ENCODE data around the gene ZFYVE9.
"Not testable (repeated sequence)": the region's sequence is repeated elsewhere in the genome, so short reads cannot be mapped to it uniquely, and the experiment has no call there.

Gene ZFYVE9

GRCh38 chr1:52359676-52360594 is 218.0 kb downstream of the ZFYVE9 start:
- Mint-ChIP-seq H3K27me3 (no peaks in the 10 kb centered on the region), H3K36me3 (peaks cover 49% of the 10 kb centered on the region)

GRCh38 chr1:52360595-52360968 is 218.7 kb downstream of the ZFYVE9 start:
- ATAC-seq (ENCODE audit: low read depth) (no peak), DNase-seq (ENCODE audit: low spot score in 2 of 2) (no peak)
- Mint-ChIP-seq H3K27ac (no peak overlapping the region), H3K4me3 (no peak overlapping the region), H3K4me1 (peaks cover 12% of the 10 kb centered on the region), H3K27me3 (no peaks in the 10 kb centered on the region), H3K36me3 (peaks cover 44% of the 10 kb centered on the region), H3K9me3 (no peaks in the 10 kb centered on the region)

More at GRCh38 chr1:52359676-52360594, 218.0 kb downstream of the ZFYVE9 start:
- no peak overlapping the region for H3K4me3 Mint-ChIP-seq
- DNase-seq (ENCODE audit: low spot score in 2 of 2): no peak
- H3K9me3 Mint-ChIP-seq: no peaks in the 10 kb centered on the region
- ATAC-seq (ENCODE audit: low read depth): no peak
- peaks cover 6% of the 10 kb centered on the region for H3K4me1 Mint-ChIP-seq
- peak overlapping the region; percentile 63 for H3K27ac Mint-ChIP-seq

- Mint-ChIP-seq H3K4me3 (peak overlapping the region; percentile 51), H3K27ac (peak overlapping the region; percentile 41), H3K9me3 (no peaks in the 10 kb centered on the region), H3K4me1 (peaks cover 20% of the 10 kb centered on the region), H3K36me3 (peaks cover 23% of the 10 kb centered on the region), H3K27me3 (no peaks in the 10 kb centered on the region)
- no peak for ATAC-seq (ENCODE audit: low read depth)
- no peak for DNase-seq (ENCODE audit: low spot score in 2 of 2)
Measured at GRCh38 chr1:52364235-52364839, 222.4 kb downstream of the ZFYVE9 start.

DNA sequence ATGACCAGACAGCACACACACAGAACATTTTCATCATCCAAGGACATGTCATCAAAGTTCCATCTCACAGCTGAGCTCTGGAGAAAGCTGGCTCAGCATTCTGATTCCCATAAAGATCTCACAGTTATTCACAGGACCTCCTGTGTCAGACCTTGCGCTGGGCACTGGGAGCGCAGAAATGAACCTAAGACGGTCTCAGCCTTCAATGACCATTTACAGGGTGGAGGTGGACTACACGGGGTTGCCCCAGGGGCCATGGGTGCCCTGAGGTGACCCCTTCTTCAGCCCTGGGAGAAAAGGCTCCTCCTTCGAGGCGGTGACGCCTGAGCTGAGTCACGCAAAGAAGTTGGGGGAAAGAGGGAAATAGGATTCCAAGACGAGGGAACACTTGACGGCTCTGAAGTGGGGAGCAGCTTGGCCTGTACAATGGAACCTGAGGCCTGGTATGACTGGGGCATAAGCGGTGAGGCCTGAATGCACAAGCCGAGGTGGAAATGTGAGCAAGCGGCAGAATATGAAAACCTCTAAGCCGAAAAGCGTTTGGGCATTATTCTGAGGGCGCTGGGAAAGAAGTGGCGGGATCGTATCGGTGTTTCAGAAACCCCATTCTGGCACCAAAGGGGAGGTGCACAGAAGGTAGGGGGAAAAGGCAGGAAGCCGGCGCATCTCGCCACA is 223.3 kb downstream of the ZFYVE9 start:
- Mint-ChIP-seq H3K36me3 (peaks cover 18% of the 10 kb centered on the region), H3K9me3 (no peaks in the 10 kb centered on the region), H3K27me3 (no peaks in the 10 kb centered on the region), H3K4me3 (peak overlapping the region; percentile 95), H3K4me1 (peaks cover 20% of the 10 kb centered on the region), H3K27ac (peak overlapping the region; percentile 90)
- ATAC-seq (ENCODE audit: low read depth) (no peak), DNase-seq (ENCODE audit: low spot score in 2 of 2) (no peak)

GRCh38 chr1:52365746-52366516 is 224.0 kb downstream of the ZFYVE9 start, which contains the start of gene CC2D1B:
CC2D1B (minus strand) TSS chr1:52366205; CDS start chr1:52364620, 1,585 bp downstream.
- no peaks in the 10 kb centered on the region for H3K27me3 Mint-ChIP-seq
- H3K27ac Mint-ChIP-seq: peak within 1 kb of the TSS; percentile 90
- peaks cover 20% of the 10 kb centered on the region for H3K4me1 Mint-ChIP-seq
- H3K9me3 Mint-ChIP-seq: no peaks in the 10 kb centered on the region
- peak within 1 kb of the TSS; percentile 95 for H3K4me3 Mint-ChIP-seq
- ATAC-seq (ENCODE audit: low read depth) (peak; percentile 87), DNase-seq (ENCODE audit: low spot score in 2 of 2) (peak; percentile 98 to 100)
- peaks cover 15% of the 10 kb centered on the region for H3K36me3 Mint-ChIP-seq

DNA sequence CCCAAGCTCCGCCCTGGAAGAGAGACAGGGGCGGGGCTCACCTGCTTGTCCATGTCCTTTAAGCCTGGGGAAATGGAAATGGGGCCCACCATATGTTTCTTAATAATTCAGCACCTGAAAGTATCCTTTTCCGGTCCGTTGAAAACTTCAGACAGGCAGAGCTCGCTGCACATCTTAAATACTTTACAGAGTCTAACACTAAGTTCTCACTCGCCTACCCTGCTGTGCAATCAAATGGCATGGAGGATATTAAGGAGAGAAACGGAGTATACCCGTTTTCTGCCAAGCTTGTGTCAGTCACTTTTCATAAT is 224.6 kb downstream of the ZFYVE9 start:
- peaks cover 11% of the 10 kb centered on the region for H3K36me3 Mint-ChIP-seq
- H3K4me3 Mint-ChIP-seq: peak overlapping the region; percentile 95
- no peaks in the 10 kb centered on the region for H3K9me3 Mint-ChIP-seq
- DNase-seq (ENCODE audit: low spot score in 2 of 2) (no peak), ATAC-seq (ENCODE audit: low read depth) (no peak)
- H3K4me1 Mint-ChIP-seq: peaks cover 20% of the 10 kb centered on the region
- no peaks in the 10 kb centered on the region for H3K27me3 Mint-ChIP-seq
- peak overlapping the region; percentile 90 for H3K27ac Mint-ChIP-seq

DNA sequence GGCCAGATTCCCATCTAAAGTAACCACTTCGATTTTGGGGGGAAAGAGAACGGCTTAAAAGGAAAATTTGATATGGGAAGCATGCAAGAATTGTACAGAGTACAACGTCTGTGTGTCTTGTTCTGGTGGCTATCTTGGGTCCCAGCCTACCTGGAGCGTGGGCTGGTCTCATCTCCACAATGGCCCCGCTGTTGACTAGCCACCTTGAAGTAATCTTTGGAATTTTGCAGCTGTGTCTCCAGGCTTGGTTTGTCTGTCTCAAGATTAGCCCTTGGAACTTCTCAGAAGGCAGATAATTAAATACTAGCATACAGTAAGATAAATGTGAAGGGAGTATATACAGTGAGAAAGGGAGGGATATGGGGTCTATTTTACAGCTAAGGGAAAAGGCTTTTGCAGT is 225.4 kb downstream of the ZFYVE9 start:
- no peak overlapping the region for H3K27ac Mint-ChIP-seq
- no peaks in the 10 kb centered on the region for H3K27me3 Mint-ChIP-seq
- H3K36me3 Mint-ChIP-seq: peaks cover 6% of the 10 kb centered on the region
- H3K4me3 Mint-ChIP-seq: no peak overlapping the region
- ATAC-seq (ENCODE audit: low read depth) (no peak), DNase-seq (ENCODE audit: low spot score in 2 of 2) (no peak)
- H3K9me3 Mint-ChIP-seq: no peaks in the 10 kb centered on the region
- peaks cover 20% of the 10 kb centered on the region for H3K4me1 Mint-ChIP-seq

- no peak overlapping the region for H3K27ac Mint-ChIP-seq
- DNase-seq (ENCODE audit: low spot score in 2 of 2) (peak; percentile 40 to 50), ATAC-seq (ENCODE audit: low read depth) (no peak)
- no peaks in the 10 kb centered on the region for H3K36me3 Mint-ChIP-seq
- peaks cover 20% of the 10 kb centered on the region for H3K4me1 Mint-ChIP-seq
- peak overlapping the region; percentile 71 for H3K4me3 Mint-ChIP-seq
- H3K9me3 Mint-ChIP-seq: no peaks in the 10 kb centered on the region
- no peaks in the 10 kb centered on the region for H3K27me3 Mint-ChIP-seq
Measured at GRCh38 chr1:52368383-52369172, 226.7 kb downstream of the ZFYVE9 start.

GRCh38 chr1:52369851-52370250 is 228.0 kb downstream of the ZFYVE9 start:
- H3K4me1 Mint-ChIP-seq: peaks cover 15% of the 10 kb centered on the region
- not testable (repeated sequence) for ATAC-seq (ENCODE audit: low read depth); H3K9me3 Mint-ChIP-seq; H3K27me3 Mint-ChIP-seq; H3K4me3 Mint-ChIP-seq; H3K27ac Mint-ChIP-seq; H3K36me3 Mint-ChIP-seq; DNase-seq (ENCODE audit: low spot score in 2 of 2)

DNA sequence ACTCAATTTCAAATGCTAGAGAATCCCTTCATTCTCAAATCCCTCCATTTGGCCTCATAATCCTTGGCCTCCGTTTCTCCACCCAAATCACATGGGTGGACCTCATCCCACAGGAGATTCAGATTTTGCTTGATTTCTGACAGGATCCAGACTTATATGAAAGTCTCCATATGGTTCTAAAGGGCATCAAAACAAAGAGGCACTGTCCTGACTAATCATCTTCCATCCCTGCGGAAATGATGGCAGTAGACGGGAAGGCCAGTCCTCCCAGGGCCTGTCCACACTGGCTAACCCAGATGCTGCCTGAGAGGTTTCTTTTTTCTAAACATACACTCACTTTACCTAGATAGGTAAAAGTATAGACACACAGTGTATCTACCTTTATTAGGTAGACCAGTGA is 243.5 kb downstream of the ZFYVE9 start:
- no peaks in the 10 kb centered on the region for H3K9me3 Mint-ChIP-seq
- H3K36me3 Mint-ChIP-seq: peaks cover 2% of the 10 kb centered on the region
- no peak for DNase-seq (ENCODE audit: low spot score in 2 of 2)
- ATAC-seq (ENCODE audit: low read depth): no peak
- no peak overlapping the region for H3K27ac Mint-ChIP-seq
- H3K27me3 Mint-ChIP-seq: no peaks in the 10 kb centered on the region
- no peak overlapping the region for H3K4me3 Mint-ChIP-seq
- no peaks in the 10 kb centered on the region for H3K4me1 Mint-ChIP-seq

GRCh38 chr1:52386458-52386857 is 244.6 kb downstream of the ZFYVE9 start:
- H3K27ac Mint-ChIP-seq: no peak overlapping the region
- ATAC-seq (ENCODE audit: low read depth) (no peak), DNase-seq (ENCODE audit: low spot score in 2 of 2) (no peak)
- H3K9me3 Mint-ChIP-seq: no peaks in the 10 kb centered on the region
- no peaks in the 10 kb centered on the region for H3K4me1 Mint-ChIP-seq
- no peaks in the 10 kb centered on the region for H3K27me3 Mint-ChIP-seq
- no peak overlapping the region for H3K4me3 Mint-ChIP-seq
- peaks cover 2% of the 10 kb centered on the region for H3K36me3 Mint-ChIP-seq

GRCh38 chr1:52393174-52393573 is 251.3 kb downstream of the ZFYVE9 start:
- ATAC-seq (ENCODE audit: low read depth) (no peak), DNase-seq (ENCODE audit: low spot score in 2 of 2) (no peak)
- Mint-ChIP-seq H3K27ac (no peak overlapping the region), H3K36me3 (no peaks in the 10 kb centered on the region), H3K9me3 (no peaks in the 10 kb centered on the region), H3K27me3 (no peaks in the 10 kb centered on the region), H3K4me3 (no peak overlapping the region), H3K4me1 (no peaks in the 10 kb centered on the region)
